ENCODE measurements around the gene ANO2. TPM values are rescaled to one million over a fixed set of nuclear protein-coding genes. Genes with fewer than 3 reads are reported as not detected.

Gene ANO2
- total RNA-seq, 2 donors from 2014 or later, result 6.7 to 18.5 TPM

GRCh38 chr12:5976196-5976595 lies 31.1 kb upstream of the ANO2 start:
- Histone ChIP-seq H3K4me3 (no peak overlapping the region), H3K9me3 (no peaks in the 10 kb centered on the region), H3K36me3 (no peaks in the 10 kb centered on the region), H3K27me3 (replicated peaks; ENCODE audit: insufficient read depth) (no peaks in the 10 kb centered on the region), H3K27ac (no peak overlapping the region), H3K4me1 (ENCODE audit: control insufficient read depth in 1 of 2, low read depth in 2 of 2) (no peaks in the 10 kb centered on the region)
- DNase-seq (ENCODE audit: low spot score) (no peak), ATAC-seq (ENCODE audit: insufficient number of reproducible peaks, low FRiP score, low read depth) (no peak)
- no peak for TF ChIP-seq CTCF (IDR thresholded peaks at IDR 0.05)

GRCh38 chr12:5973461-5974115 lies 28.5 kb upstream of the ANO2 start:
- H3K4me1 ChIP-seq (ENCODE audit: control insufficient read depth in 1 of 2, low read depth in 2 of 2), result no peaks in the 10 kb centered on the region
- no peaks in the 10 kb centered on the region for H3K27me3 ChIP-seq (replicated peaks; ENCODE audit: insufficient read depth)
- no peak for ATAC-seq (ENCODE audit: insufficient number of reproducible peaks, low FRiP score, low read depth)
- no peak overlapping the region for H3K4me3 ChIP-seq
- DNase-seq (ENCODE audit: low spot score), result no peak
- H3K27ac ChIP-seq, result no peak overlapping the region
- no peaks in the 10 kb centered on the region for H3K36me3 ChIP-seq
- no peaks in the 10 kb centered on the region for H3K9me3 ChIP-seq
- no peak for TF ChIP-seq CTCF (IDR thresholded peaks at IDR 0.05)

GRCh38 chr12:5972387-5972786 lies 27.3 kb upstream of the ANO2 start:
- ATAC-seq (ENCODE audit: insufficient number of reproducible peaks, low FRiP score, low read depth) (no peak), DNase-seq (ENCODE audit: low spot score) (no peak)
- Histone ChIP-seq H3K36me3 (no peaks in the 10 kb centered on the region), H3K27me3 (replicated peaks; ENCODE audit: insufficient read depth) (no peaks in the 10 kb centered on the region), H3K4me3 (no peak overlapping the region), H3K27ac (no peak overlapping the region), H3K9me3 (no peaks in the 10 kb centered on the region), H3K4me1 (ENCODE audit: control insufficient read depth in 1 of 2, low read depth in 2 of 2) (no peaks in the 10 kb centered on the region)
- no peak for TF ChIP-seq CTCF (IDR thresholded peaks at IDR 0.05)

GRCh38 chr12:5971194-5971850 lies 26.3 kb upstream of the ANO2 start:
- no peaks in the 10 kb centered on the region for H3K27me3 ChIP-seq (replicated peaks; ENCODE audit: insufficient read depth)
- TF ChIP-seq CTCF (IDR thresholded peaks at IDR 0.05), result no peak
- H3K4me1 ChIP-seq (ENCODE audit: control insufficient read depth in 1 of 2, low read depth in 2 of 2), result no peaks in the 10 kb centered on the region
- no peak overlapping the region for H3K27ac ChIP-seq
- H3K36me3 ChIP-seq, result no peaks in the 10 kb centered on the region
- ATAC-seq (ENCODE audit: insufficient number of reproducible peaks, low FRiP score, low read depth) (no peak), DNase-seq (ENCODE audit: low spot score) (no peak)
- H3K9me3 ChIP-seq, result no peaks in the 10 kb centered on the region
- H3K4me3 ChIP-seq, result no peak overlapping the region

- Histone ChIP-seq H3K27ac (no peak overlapping the region), H3K36me3 (no peaks in the 10 kb centered on the region), H3K4me3 (no peak overlapping the region), H3K4me1 (ENCODE audit: control insufficient read depth in 1 of 2, low read depth in 2 of 2) (no peaks in the 10 kb centered on the region), H3K27me3 (replicated peaks; ENCODE audit: insufficient read depth) (no peaks in the 10 kb centered on the region), H3K9me3 (no peaks in the 10 kb centered on the region)
- TF ChIP-seq CTCF (IDR thresholded peaks at IDR 0.05), result no peak
- ATAC-seq (ENCODE audit: insufficient number of reproducible peaks, low FRiP score, low read depth) (no peak), DNase-seq (ENCODE audit: low spot score) (no peak)
Observed at GRCh38 chr12:5969974-5970690, 25.1 kb upstream of the ANO2 start.

Data from thoracic aorta (tissue), 2 donors.